ENCODE measurements around the gene MOV10L1. TPM values are rescaled to one million over a fixed set of nuclear protein-coding genes. Genes with fewer than 3 reads are reported as not detected.
"Not testable (repeated sequence)": the region's sequence is repeated elsewhere in the genome, so short reads cannot be mapped to it uniquely, and the experiment has no call there.

MOV10L1 gene
- total RNA-seq, 4 donors from 2014 or later = 0.33 to 1.5 (median 1.0) TPM

- Histone ChIP-seq H3K27me3 (no peaks in the 10 kb centered on the region), H3K9me3 (no peaks in the 10 kb centered on the region), H3K4me1 (peaks cover 8 to 13% of the 10 kb centered on the region in 2 donors), H3K36me3 (no peaks in the 10 kb centered on the region), H3K27ac (no peak overlapping the region), H3K4me3 (replicated peaks in 1 of 3) (no peak overlapping the region)
- no peak for DNase-seq
- TF ChIP-seq CTCF (IDR thresholded peaks at IDR 0.05) (no peak), POLR2A (IDR thresholded peaks at IDR 0.05) (no peak)
- intact Hi-C loops (cut with DNase I) = no loop called here
- WGBS, 2 donors = 78 to 81% methylated on average over 5 to 9 of the region's 9 CpGs
These were observed 35.2 kb downstream of the MOV10L1 start for GRCh38 chr22:50125029-50125428.

GRCh38 chr22:50129121-50129736, 39.4 kb downstream of the MOV10L1 start:
- DNase-seq = no peak
- no peaks in the 10 kb centered on the region for H3K27me3 ChIP-seq
- no peak overlapping the region for H3K27ac ChIP-seq
- WGBS, 2 donors = 90% methylated on average over 10 of the region's 10 CpGs
- H3K9me3 ChIP-seq = no peaks in the 10 kb centered on the region
- intact Hi-C loops (cut with DNase I) = no loop called here
- TF ChIP-seq POLR2A (IDR thresholded peaks at IDR 0.05) (no peak), CTCF (IDR thresholded peaks at IDR 0.05) (no peak)
- no peak overlapping the region for H3K4me3 ChIP-seq (replicated peaks in 1 of 3)
- H3K4me1 ChIP-seq = no peaks in the 10 kb centered on the region
- H3K36me3 ChIP-seq = no peaks in the 10 kb centered on the region

GRCh38 chr22:50131894-50132293, 42.1 kb downstream of the MOV10L1 start:
- TF ChIP-seq POLR2A (IDR thresholded peaks at IDR 0.05) = no peak
- no peak for TF ChIP-seq CTCF (IDR thresholded peaks at IDR 0.05)
- intact Hi-C loops (cut with DNase I) = no loop called here
- H3K9me3 ChIP-seq = no peaks in the 10 kb centered on the region
- peaks cover 3 to 4% of the 10 kb centered on the region in 2 donors for H3K4me1 ChIP-seq
- no peak overlapping the region for H3K27ac ChIP-seq
- DNase-seq = no peak
- 95 to 97% methylated on average over 4 of the region's 4 CpGs for WGBS, 2 donors
- H3K36me3 ChIP-seq = no peaks in the 10 kb centered on the region
- H3K27me3 ChIP-seq = no peaks in the 10 kb centered on the region
- H3K4me3 ChIP-seq (replicated peaks in 1 of 3) = no peak overlapping the region

- no peak overlapping the region for H3K4me3 ChIP-seq (replicated peaks in 1 of 3)
- H3K27ac ChIP-seq = no peak overlapping the region
- no peaks in the 10 kb centered on the region for H3K36me3 ChIP-seq
- intact Hi-C loops (cut with DNase I) = no loop called here
- H3K9me3 ChIP-seq = no peaks in the 10 kb centered on the region
- no peak for TF ChIP-seq CTCF (IDR thresholded peaks at IDR 0.05)
- no peak for TF ChIP-seq POLR2A (IDR thresholded peaks at IDR 0.05)
- no peak for DNase-seq
- H3K27me3 ChIP-seq = no peaks in the 10 kb centered on the region
- WGBS, 2 donors = 82 to 83% methylated on average over 10 of the region's 10 CpGs
- H3K4me1 ChIP-seq = peaks cover 8 to 9% of the 10 kb centered on the region in 2 donors
These were observed 44.7 kb downstream of the MOV10L1 start for GRCh38 chr22:50134481-50134880.

GRCh38 chr22:50136581-50137015, 46.8 kb downstream of the MOV10L1 start:
- H3K27me3 ChIP-seq = no peaks in the 10 kb centered on the region
- intact Hi-C loops (cut with DNase I) = no loop called here
- 52 to 55% methylated on average over 5 of the region's 5 CpGs for WGBS, 2 donors
- no peak overlapping the region for H3K4me3 ChIP-seq (replicated peaks in 1 of 3)
- H3K36me3 ChIP-seq = no peaks in the 10 kb centered on the region
- H3K27ac ChIP-seq = peak overlapping the region in 2 of 3 donors; percentile 15 to 19
- H3K4me1 ChIP-seq = peaks cover 9 to 11% of the 10 kb centered on the region in 2 donors
- TF ChIP-seq POLR2A (IDR thresholded peaks at IDR 0.05) = no peak
- no peak for TF ChIP-seq CTCF (IDR thresholded peaks at IDR 0.05)
- H3K9me3 ChIP-seq = no peaks in the 10 kb centered on the region
- DNase-seq = peak; percentile 67 to 70

- DNase-seq; H3K27me3 ChIP-seq; H3K36me3 ChIP-seq; intact Hi-C loops (cut with DNase I); H3K9me3 ChIP-seq; H3K4me3 ChIP-seq (replicated peaks in 1 of 3): not testable (repeated sequence)
- Histone ChIP-seq H3K27ac (peak overlapping the region in 1 of 3 donors; percentile 19), H3K4me1 (peaks cover 15% of the 10 kb centered on the region in 2 donors)
- WGBS, 2 donors = 97% methylated on average over 9 of the region's 9 CpGs
These were observed 47.5 kb downstream of the MOV10L1 start for GRCh38 chr22:50137277-50137676.

Data from thyroid gland (tissue), 4 donors.